Gastrocnemius medialis (tissue), 4 donors: Measurements from ENCODE around the gene GARS1. TPM values are rescaled to one million over a fixed set of nuclear protein-coding genes. Genes with fewer than 3 reads are reported as not detected.

ENCODE experiments used
- ATAC-seq, 2 donors: fragments of 150-250 bp; one replicate each; pipeline ENCODE4 v1.9.1; 2016
- DNase-seq, 2 donors: peaks; one replicate each; pipeline ENCODE4 v3.0.0-alpha.2; 2019
- H3K27ac ChIP-seq, 4 donors: fragments of 200-600 bp; sonication (generic); 1 replicate in 1 of 4; 2 replicates in 3 of 4; pipeline ENCODE4 v1.5.1; 2016 to 2018; ENCODE audit warnings: mild to moderate bottlenecking in 2 of 4, moderate library complexity in 1 of 4
- H3K27me3 ChIP-seq, 3 donors: fragments of 200-600 bp; sonication (generic) in 2 of 3; 1 replicate in 1 of 3; 2 replicates in 2 of 3; pipeline versions ENCODE4 v1.5.1 to v1.6.0; 2016 to 2019; ENCODE audit warnings: mild to moderate bottlenecking in 1 of 3, moderate library complexity in 1 of 3
- H3K36me3 ChIP-seq, 2 donors: fragments of 200-600 bp; sonication (generic) in 1 of 2; one replicate each; pipeline ENCODE4 v1.5.1; 2017 to 2018
- H3K4me1 ChIP-seq, 2 donors: fragments of 200-600 bp; sonication (generic) in 1 of 2; one replicate each; pipeline ENCODE4 v1.5.1; 2016 to 2017; ENCODE audit warnings: mild to moderate bottlenecking in 2 of 2
- H3K4me3 ChIP-seq, 4 donors: fragments of 200-600 bp; sonication (generic) in 3 of 4; 1 replicate in 1 of 4; 2 replicates in 3 of 4; pipeline ENCODE4 v1.5.1; 2016 to 2019; ENCODE audit warnings: mild to moderate bottlenecking in 2 of 4
- H3K9me3 ChIP-seq, 3 donors: fragments of 200-600 bp; sonication (generic) in 2 of 3; 1 replicate in 1 of 3; 2 replicates in 2 of 3; pipeline ENCODE4 v1.5.1; 2016 to 2019
- POLR2A ChIP-seq, 2 donors: fragments of 450-650 bp; IDR thresholded peaks; one replicate each; pipeline ENCODE4 v1.6.1; 2017; ENCODE audit warnings: antibody characterized with exemption in 2 of 2, mild to moderate bottlenecking in 2 of 2, moderate library complexity in 2 of 2
- in situ Hi-C, 4 donors: fragments of 200-750 bp; cut with MboI; loops; one replicate each; pipeline versions ENCODE4 v1.15.0 to v1.8.0; 2017; ENCODE audit warnings: low sequenced_read_pairs in 4 of 4
- intact Hi-C: fragments of 100-400 bp; cut with DNase I; formaldehyde crosslinking; loops from one replicate; pipeline ENCODE4 v1.15.1; 2023; ENCODE audit warnings: low total_unique reads
- total RNA-seq, 4 donors: library from RNA; depleted of rRNA; stranded (reverse); fragments of >200 nt; gene quantifications; one replicate each; pipeline versions ENCODE4 v1.1.0 to v1.2.3, GENCODE V29; 2016
- TF ChIP-seq, protein P1 (sequence below), 5 experiments: fragments of 450-650 bp in 3 of 5; fragments of 200-600 bp in 2 of 5; sonication (generic) in 2 of 5; IDR thresholded peaks in 4 of 5; conservative IDR thresholded peaks in 1 of 5; 1 replicate in 4 of 5; 2 replicates in 1 of 5; pipeline ENCODE4 v1.5.1; 2016 to 2019; ENCODE audit warnings: antibody characterized with exemption in 5 of 5, mild to moderate bottlenecking in 3 of 5, moderate library complexity in 3 of 5

Gene GARS1
- total RNA-seq, 4 donors from 2014 or later, result 52.1 to 67.7 (median 60.1) TPM

DNA sequence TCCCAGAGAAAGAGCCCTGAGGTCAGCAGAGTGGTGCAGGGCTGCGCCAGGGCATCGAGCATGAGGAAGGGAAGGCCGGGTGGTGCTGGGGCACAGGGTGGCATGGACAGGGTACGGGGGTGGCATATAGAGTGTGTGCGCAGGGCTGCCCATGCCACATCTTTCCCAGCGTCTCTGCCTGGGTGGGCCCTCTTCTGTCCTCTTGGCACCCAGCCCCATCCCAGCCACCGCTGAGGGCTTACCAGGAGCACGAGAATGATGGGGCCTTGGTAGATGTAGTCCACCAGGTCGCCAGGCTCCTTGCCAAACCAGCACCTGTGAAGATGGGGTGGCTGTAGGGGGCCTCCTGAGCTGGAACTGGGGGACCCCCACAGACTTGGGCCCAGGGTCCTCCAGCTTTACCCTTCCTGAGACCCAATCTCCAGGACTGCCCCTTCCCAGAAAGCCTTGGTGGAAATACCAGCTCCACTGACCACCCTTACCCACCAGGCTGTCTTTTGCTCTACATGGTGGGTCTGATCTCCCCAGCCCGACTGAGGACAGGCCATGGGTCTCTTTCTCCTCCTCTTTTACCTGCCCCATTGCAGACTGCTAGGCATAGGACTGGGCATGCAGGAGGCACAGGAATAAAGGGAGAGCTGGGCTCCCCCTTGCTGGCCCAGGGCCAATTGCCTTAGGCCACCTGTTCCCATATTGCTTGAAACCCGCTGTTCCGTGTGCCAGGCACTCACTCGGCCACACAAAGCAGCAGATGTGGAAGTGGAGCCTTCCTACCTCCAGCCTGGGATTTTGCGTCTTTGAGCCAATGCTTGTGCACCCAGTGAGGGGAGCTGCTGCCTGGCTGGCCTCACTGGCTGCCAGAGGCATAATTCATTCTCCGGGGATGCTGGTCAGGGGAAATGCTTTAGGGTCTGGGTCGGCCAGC is 65.9 kb downstream of the GARS1 start:
- no peaks in the 10 kb centered on the region for H3K4me1 ChIP-seq
- intact Hi-C loops (no loop called here), in situ Hi-C loops (no loop called here)
- no peaks in the 10 kb centered on the region for H3K9me3 ChIP-seq
- DNase-seq (no peak), ATAC-seq (no peak)
- H3K4me3 ChIP-seq, result no peak overlapping the region
- TF ChIP-seq, protein P1, sequence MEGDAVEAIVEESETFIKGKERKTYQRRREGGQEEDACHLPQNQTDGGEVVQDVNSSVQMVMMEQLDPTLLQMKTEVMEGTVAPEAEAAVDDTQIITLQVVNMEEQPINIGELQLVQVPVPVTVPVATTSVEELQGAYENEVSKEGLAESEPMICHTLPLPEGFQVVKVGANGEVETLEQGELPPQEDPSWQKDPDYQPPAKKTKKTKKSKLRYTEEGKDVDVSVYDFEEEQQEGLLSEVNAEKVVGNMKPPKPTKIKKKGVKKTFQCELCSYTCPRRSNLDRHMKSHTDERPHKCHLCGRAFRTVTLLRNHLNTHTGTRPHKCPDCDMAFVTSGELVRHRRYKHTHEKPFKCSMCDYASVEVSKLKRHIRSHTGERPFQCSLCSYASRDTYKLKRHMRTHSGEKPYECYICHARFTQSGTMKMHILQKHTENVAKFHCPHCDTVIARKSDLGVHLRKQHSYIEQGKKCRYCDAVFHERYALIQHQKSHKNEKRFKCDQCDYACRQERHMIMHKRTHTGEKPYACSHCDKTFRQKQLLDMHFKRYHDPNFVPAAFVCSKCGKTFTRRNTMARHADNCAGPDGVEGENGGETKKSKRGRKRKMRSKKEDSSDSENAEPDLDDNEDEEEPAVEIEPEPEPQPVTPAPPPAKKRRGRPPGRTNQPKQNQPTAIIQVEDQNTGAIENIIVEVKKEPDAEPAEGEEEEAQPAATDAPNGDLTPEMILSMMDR (IDR thresholded peaks at IDR 0.05 in 4 of 5, conservative IDR thresholded peaks at IDR 0.05 in 1 of 5), result no peak
- TF ChIP-seq POLR2A (IDR thresholded peaks at IDR 0.05), result no peak
- no peak overlapping the region for H3K27ac ChIP-seq
- no peaks in the 10 kb centered on the region for H3K27me3 ChIP-seq
- no peaks in the 10 kb centered on the region for H3K36me3 ChIP-seq

DNA sequence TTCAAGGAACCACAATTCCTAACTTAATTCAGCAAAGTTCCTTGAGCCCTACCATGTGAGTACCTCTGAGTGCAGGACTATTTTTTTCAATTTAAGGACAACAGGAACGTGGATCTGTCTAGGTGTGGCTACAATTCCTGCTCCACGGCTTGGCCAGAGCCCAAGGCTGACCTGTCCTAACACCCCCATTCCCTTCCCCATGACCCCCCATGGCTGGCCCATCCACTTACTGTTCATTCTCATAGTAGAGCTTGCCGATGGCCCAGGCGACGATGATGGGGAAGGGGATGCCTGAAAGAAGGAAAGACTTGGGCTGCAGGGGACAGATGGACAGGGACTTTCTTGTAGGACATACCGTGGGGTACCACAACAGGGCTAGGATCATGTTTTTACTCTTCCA is 67.2 kb downstream of the GARS1 start:
- TF ChIP-seq, protein P1 (IDR thresholded peaks at IDR 0.05 in 4 of 5, conservative IDR thresholded peaks at IDR 0.05 in 1 of 5), result no peak
- TF ChIP-seq POLR2A (IDR thresholded peaks at IDR 0.05), result no peak
- H3K4me3 ChIP-seq, result no peak overlapping the region
- H3K36me3 ChIP-seq, result no peaks in the 10 kb centered on the region
- no peak for DNase-seq
- no peaks in the 10 kb centered on the region for H3K4me1 ChIP-seq
- H3K27ac ChIP-seq, result no peak overlapping the region
- in situ Hi-C loops, result no loop called here
- ATAC-seq, result no peak
- no peaks in the 10 kb centered on the region for H3K27me3 ChIP-seq
- intact Hi-C loops, result no loop called here
- no peaks in the 10 kb centered on the region for H3K9me3 ChIP-seq

DNA sequence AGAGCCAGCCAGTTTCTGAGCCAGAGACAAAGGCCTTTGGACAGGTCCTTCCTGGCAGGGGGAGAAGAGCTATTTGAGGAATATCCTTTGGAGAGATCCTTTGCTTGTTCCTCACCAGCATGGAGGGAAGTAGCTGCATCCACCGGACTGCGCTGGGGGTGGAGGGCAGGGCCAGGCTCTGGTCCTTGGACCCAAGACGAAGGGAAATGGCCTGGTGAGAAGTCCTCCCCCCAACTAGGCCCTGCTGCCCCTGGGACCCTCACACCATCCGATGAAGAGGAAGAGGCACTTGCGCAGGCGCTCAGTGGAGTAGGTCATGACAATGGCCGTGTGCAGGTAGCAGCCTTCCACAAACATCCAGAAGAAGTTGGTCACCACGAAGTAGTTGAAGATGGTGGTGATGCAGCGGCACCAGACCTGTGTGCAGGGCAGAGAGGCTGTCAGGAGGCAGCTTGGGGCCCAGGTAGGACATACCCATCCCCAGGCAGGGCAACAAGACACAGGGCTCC is 67.8 kb downstream of the GARS1 start:
- no peak for ATAC-seq
- Histone ChIP-seq H3K4me1 (no peaks in the 10 kb centered on the region), H3K36me3 (no peaks in the 10 kb centered on the region), H3K4me3 (no peak overlapping the region), H3K27ac (no peak overlapping the region), H3K9me3 (no peaks in the 10 kb centered on the region), H3K27me3 (no peaks in the 10 kb centered on the region)
- in situ Hi-C loops (no loop called here), intact Hi-C loops (no loop called here)
- TF ChIP-seq, protein P1 (IDR thresholded peaks at IDR 0.05 in 4 of 5, conservative IDR thresholded peaks at IDR 0.05 in 1 of 5), result no peak
- no peak for TF ChIP-seq POLR2A (IDR thresholded peaks at IDR 0.05)
- no peak for DNase-seq

DNA sequence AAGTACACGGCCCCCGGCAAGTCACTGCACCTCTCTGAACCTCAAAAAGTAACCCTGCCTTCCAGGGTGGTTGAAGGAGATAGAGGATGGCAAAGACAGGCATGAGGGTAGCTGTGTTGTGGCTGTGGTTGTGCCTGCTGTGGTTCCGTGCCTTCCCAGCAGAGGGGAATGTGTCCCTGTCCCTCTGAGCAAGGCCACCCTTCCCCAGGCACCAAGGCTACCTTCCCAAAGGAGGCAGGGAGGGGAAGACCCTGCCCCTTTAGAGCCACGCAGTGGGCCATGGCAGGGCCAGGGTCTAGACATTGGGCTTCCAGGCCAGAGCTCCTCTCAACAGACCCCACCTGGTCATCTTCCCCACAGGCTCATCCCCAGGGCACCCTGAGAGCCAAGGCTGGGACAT is 68.7 kb downstream of the GARS1 start:
- TF ChIP-seq, protein P1 (IDR thresholded peaks at IDR 0.05 in 4 of 5, conservative IDR thresholded peaks at IDR 0.05 in 1 of 5), result no peak
- TF ChIP-seq POLR2A (IDR thresholded peaks at IDR 0.05), result no peak
- Histone ChIP-seq H3K4me3 (no peak overlapping the region), H3K27ac (no peak overlapping the region), H3K9me3 (no peaks in the 10 kb centered on the region), H3K36me3 (no peaks in the 10 kb centered on the region), H3K27me3 (no peaks in the 10 kb centered on the region), H3K4me1 (no peaks in the 10 kb centered on the region)
- in situ Hi-C loops (no loop called here), intact Hi-C loops (no loop called here)
- ATAC-seq (no peak), DNase-seq (no peak)
